Loucy (cell line): ENCODE data around the gene HSPB8.

Source experiments
- CTCF ChIP-seq: fragments of 200-600 bp; sonication (generic); conservative IDR thresholded peaks from 2 replicates; pipeline ENCODE4 v1.5.1; 2014; ENCODE audit warnings: mild to moderate bottlenecking, antibody characterized with exemption, low read length
- EZH2phosphoT487 ChIP-seq: fragments of 200-600 bp; IDR thresholded peaks from 2 replicates; pipeline ENCODE4 v1.6.1; 2018; ENCODE audit warnings: antibody characterized with exemption, mild to moderate bottlenecking, moderate library complexity, borderline replicate concordance

DNA sequence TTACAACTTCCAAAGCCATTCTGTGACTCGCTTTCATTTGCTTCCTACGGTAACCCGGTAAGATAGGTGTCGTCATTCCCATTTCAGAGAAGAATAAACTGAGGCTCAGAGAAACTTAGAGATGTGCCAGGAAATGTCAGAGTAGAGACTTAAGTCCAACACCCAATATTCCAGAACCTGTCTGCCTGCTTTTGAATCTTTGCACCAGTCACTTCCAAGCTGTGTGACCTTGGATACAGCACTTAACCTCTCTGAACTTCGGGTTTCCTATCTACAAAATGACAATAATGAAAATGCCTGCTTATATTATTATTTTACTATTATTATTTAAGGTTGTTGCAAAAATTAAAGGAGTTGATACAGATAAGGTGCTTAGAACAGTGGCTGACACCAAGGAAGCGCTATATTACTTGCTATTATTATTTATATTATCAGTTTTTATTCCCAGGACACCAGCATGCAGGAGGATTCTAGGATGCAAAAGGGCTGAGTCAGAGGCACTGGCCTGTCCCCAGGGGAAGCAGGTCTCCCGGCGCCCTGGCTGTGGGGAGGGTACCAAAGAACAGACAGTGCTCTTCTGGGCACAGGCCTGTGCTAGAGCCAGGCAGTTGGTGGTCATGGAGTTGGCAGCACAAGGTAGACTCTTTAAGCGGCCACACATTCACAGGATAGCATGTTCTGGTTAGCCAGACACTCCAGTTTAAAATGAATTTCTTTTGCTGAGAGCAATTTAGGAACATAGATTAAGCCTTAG lies 5.4 kb downstream of the HSPB8 start:
- TF ChIP-seq CTCF (no peak), EZH2phosphoT487 (no peak)
